Neural cell (in vitro differentiated cells): ENCODE results near the gene RAD51B. TPM values are rescaled to one million over a fixed set of nuclear protein-coding genes. Genes with fewer than 3 reads are reported as not detected.

ENCODE experiments used
- H2AFZ ChIP-seq: fragments of 200-600, 300-800 bp; sonication (generic), shearing (Covaris generic); 2 replicates; pipeline ENCODE4 v1.6.0; 2014; ENCODE audit warnings: low read depth, mild to moderate bottlenecking, antibody characterized with exemption, low read length, moderate library complexity
- H3F3A ChIP-seq: fragments of 200-600 bp; shearing (Covaris generic); 2 replicates; pipeline ENCODE4 v1.6.1; 2016; ENCODE audit warnings: mild to moderate bottlenecking, moderate library complexity, mixed read lengths, antibody characterized with exemption, low read length; ENCODE audit not compliant: insufficient read depth, poor library complexity, severe bottlenecking
- H3K27ac ChIP-seq: fragments of 200-600, 300-800 bp; sonication (generic), shearing (Covaris generic); 2 replicates; pipeline ENCODE4 v1.5.1; 2014; ENCODE audit warnings: mild to moderate bottlenecking, low read length, moderate library complexity
- H3K27me3 ChIP-seq: fragments of 300-800, 200-600 bp; sonication (generic), shearing (Covaris generic); 2 replicates; pipeline ENCODE4 v1.6.0; 2014; ENCODE audit warnings: mild to moderate bottlenecking, low read depth, low read length, moderate library complexity; ENCODE audit not compliant: insufficient read depth
- H3K36me3 ChIP-seq: fragments of 300-800, 200-600 bp; sonication (generic), shearing (Covaris generic); 2 replicates; pipeline ENCODE4 v1.5.1; 2014; ENCODE audit warnings: mild to moderate bottlenecking, antibody characterized with exemption, low read length, moderate library complexity; ENCODE audit not compliant: insufficient read depth
- H3K4me2 ChIP-seq: fragments of 300-800, 200-600 bp; sonication (generic), shearing (Covaris generic); 2 replicates; pipeline ENCODE4 v1.6.0; 2014; ENCODE audit warnings: mild to moderate bottlenecking, low read length
- H3K4me3 ChIP-seq: fragments of 300-800, 200-600 bp; sonication (generic), shearing (Covaris generic); 2 replicates; pipeline ENCODE4 v1.5.1; 2014; ENCODE audit warnings: mild to moderate bottlenecking, low read length, moderate library complexity
- H3K79me2 ChIP-seq: fragments of 200-600 bp; shearing (Covaris generic); replicated peaks from 2 replicates; pipeline ENCODE4 v1.6.0; 2014; ENCODE audit warnings: mild to moderate bottlenecking, low read length, moderate library complexity; ENCODE audit not compliant: insufficient read depth
- H3K9ac ChIP-seq: fragments of 300-800, 200-600 bp; sonication (generic), shearing (Covaris generic); 2 replicates; pipeline ENCODE4 v1.6.1; 2016; ENCODE audit warnings: mild to moderate bottlenecking, low read length, mixed read lengths
- H3K9me2 ChIP-seq: fragments of 200-600 bp; shearing (Covaris generic); 2 replicates; pipeline ENCODE4 v1.6.1; 2016; ENCODE audit warnings: mild to moderate bottlenecking, low read length, mixed read lengths; ENCODE audit not compliant: insufficient read depth
- H3K9me3 ChIP-seq: fragments of 200-600, 300-800 bp; sonication (generic), shearing (Covaris generic); 2 replicates; pipeline ENCODE4 v1.6.1; 2016; ENCODE audit warnings: mild to moderate bottlenecking, mixed run types, low read length, moderate library complexity, mixed read lengths
- H4K20me1 ChIP-seq: fragments of 200-600 bp; shearing (Covaris generic); 2 replicates; pipeline ENCODE4 v1.6.1; 2016; ENCODE audit warnings: mild to moderate bottlenecking, mixed run types; ENCODE audit not compliant: insufficient read depth
- CTCF ChIP-seq: fragments of 450-650 bp; IDR thresholded peaks from 2 replicates; pipeline ENCODE4 v1.5.1; 2014; ENCODE audit warnings: antibody characterized with exemption, mild to moderate bottlenecking, moderate library complexity; ENCODE audit not compliant: poor library complexity, severe bottlenecking
- EP300 ChIP-seq: fragments of 450-650 bp; conservative IDR thresholded peaks from 2 replicates; pipeline ENCODE4 v1.6.1; 2014; ENCODE audit warnings: antibody characterized with exemption, mild to moderate bottlenecking, moderate library complexity; ENCODE audit not compliant: poor library complexity, severe bottlenecking
- EZH2 ChIP-seq: fragments of 200-600, 300-800 bp; shearing (Covaris generic), sonication (generic); IDR thresholded peaks from 2 replicates; pipeline ENCODE4 v1.6.1; 2014; ENCODE audit warnings: antibody characterized with exemption, low read length, borderline replicate concordance, mild to moderate bottlenecking; ENCODE audit not compliant: insufficient read depth, poor library complexity, severe bottlenecking
- MXI1 ChIP-seq: fragments of 450-650 bp; conservative IDR thresholded peaks from 2 replicates; pipeline ENCODE4 v1.6.1; 2014; ENCODE audit warnings: antibody characterized with exemption, mild to moderate bottlenecking; ENCODE audit not compliant: poor library complexity, severe bottlenecking
- POLR2AphosphoS5 ChIP-seq: IDR thresholded peaks from 2 replicates; pipeline ENCODE4 v1.6.1; 2012
- RAD21 ChIP-seq: fragments of 450-650 bp; conservative IDR thresholded peaks from 2 replicates; pipeline ENCODE4 v1.6.1; 2014; ENCODE audit warnings: antibody characterized with exemption, mild to moderate bottlenecking, moderate library complexity
- SMC3 ChIP-seq: fragments of 450-650 bp; conservative IDR thresholded peaks from 2 replicates; pipeline ENCODE4 v1.6.1; 2014; ENCODE audit warnings: antibody characterized with exemption, mild to moderate bottlenecking, moderate library complexity; ENCODE audit not compliant: poor library complexity
- TAF1 ChIP-seq: IDR thresholded peaks from 2 replicates; pipeline ENCODE4 v1.6.1; 2012; ENCODE audit warnings: low read depth
- polyA plus RNA-seq: library from polyadenylated mRNA; depleted of rRNA; stranded (reverse); fragments of >200 nt; gene quantifications from 2 replicates; pipeline ENCODE4 v1.2.3, GENCODE V29; 2014
- TF ChIP-seq, protein P1 (sequence below): IDR thresholded peaks from 2 replicates; pipeline ENCODE4 v1.6.1; 2012; ENCODE audit warnings: borderline replicate concordance

RAD51B gene
- polyA plus RNA-seq, 1 donor from 2014 or later = 3.1 TPM

DNA sequence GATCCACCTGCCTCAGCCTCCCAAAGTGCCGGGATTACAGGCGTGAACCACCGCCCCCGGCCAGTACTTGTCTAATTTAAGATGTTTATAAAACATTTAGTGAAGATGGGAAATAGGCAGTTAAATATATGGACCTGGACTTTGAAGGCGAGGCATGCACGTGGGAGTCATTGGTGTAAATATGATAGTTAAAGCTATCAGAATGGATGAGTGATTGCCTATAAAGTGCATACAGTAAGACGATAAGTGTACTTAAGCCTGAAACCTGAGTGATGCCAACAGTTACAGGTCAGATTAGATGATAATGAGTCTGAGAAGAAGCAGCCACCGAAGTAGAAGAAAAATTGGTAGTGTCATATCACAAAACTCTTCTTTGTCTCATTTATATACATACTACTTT lies 11.5 kb downstream of the RAD51B start:
- no peaks in the 10 kb centered on the region for H3K79me2 ChIP-seq
- H3K36me3 ChIP-seq = no peaks in the 10 kb centered on the region
- no peak overlapping the region for H2AFZ ChIP-seq
- no peak overlapping the region for H3K27ac ChIP-seq
- no peaks in the 10 kb centered on the region for H3K27me3 ChIP-seq
- H3K9me2 ChIP-seq = no peaks in the 10 kb centered on the region
- no peak overlapping the region for H3K9ac ChIP-seq
- H3K9me3 ChIP-seq = no peaks in the 10 kb centered on the region
- H3F3A ChIP-seq = no peaks in the 10 kb centered on the region
- no peak for TF ChIP-seq MXI1
- TF ChIP-seq CTCF = no peak
- no peak for TF ChIP-seq TAF1
- no peak for TF ChIP-seq POLR2AphosphoS5
- TF ChIP-seq RAD21 = no peak
- TF ChIP-seq SMC3 = no peak
- TF ChIP-seq, protein P1, sequence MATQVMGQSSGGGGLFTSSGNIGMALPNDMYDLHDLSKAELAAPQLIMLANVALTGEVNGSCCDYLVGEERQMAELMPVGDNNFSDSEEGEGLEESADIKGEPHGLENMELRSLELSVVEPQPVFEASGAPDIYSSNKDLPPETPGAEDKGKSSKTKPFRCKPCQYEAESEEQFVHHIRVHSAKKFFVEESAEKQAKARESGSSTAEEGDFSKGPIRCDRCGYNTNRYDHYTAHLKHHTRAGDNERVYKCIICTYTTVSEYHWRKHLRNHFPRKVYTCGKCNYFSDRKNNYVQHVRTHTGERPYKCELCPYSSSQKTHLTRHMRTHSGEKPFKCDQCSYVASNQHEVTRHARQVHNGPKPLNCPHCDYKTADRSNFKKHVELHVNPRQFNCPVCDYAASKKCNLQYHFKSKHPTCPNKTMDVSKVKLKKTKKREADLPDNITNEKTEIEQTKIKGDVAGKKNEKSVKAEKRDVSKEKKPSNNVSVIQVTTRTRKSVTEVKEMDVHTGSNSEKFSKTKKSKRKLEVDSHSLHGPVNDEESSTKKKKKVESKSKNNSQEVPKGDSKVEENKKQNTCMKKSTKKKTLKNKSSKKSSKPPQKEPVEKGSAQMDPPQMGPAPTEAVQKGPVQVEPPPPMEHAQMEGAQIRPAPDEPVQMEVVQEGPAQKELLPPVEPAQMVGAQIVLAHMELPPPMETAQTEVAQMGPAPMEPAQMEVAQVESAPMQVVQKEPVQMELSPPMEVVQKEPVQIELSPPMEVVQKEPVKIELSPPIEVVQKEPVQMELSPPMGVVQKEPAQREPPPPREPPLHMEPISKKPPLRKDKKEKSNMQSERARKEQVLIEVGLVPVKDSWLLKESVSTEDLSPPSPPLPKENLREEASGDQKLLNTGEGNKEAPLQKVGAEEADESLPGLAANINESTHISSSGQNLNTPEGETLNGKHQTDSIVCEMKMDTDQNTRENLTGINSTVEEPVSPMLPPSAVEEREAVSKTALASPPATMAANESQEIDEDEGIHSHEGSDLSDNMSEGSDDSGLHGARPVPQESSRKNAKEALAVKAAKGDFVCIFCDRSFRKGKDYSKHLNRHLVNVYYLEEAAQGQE = no peak
- TF ChIP-seq EZH2 = no peak
- TF ChIP-seq EP300 = no peak
- no peak overlapping the region for H3K4me2 ChIP-seq
- H3K4me3 ChIP-seq = no peak overlapping the region
- no peaks in the 10 kb centered on the region for H4K20me1 ChIP-seq

- Histone ChIP-seq H3K9me2 (no peaks in the 10 kb centered on the region), H3K27ac (no peak overlapping the region), H2AFZ (no peak overlapping the region), H3K4me2 (no peak overlapping the region), H3K4me3 (no peak overlapping the region), H3K27me3 (no peaks in the 10 kb centered on the region), H3K9ac (no peak overlapping the region), H4K20me1 (no peaks in the 10 kb centered on the region), H3F3A (no peaks in the 10 kb centered on the region), H3K36me3 (no peaks in the 10 kb centered on the region), H3K79me2 (no peaks in the 10 kb centered on the region), H3K9me3 (no peaks in the 10 kb centered on the region)
- TF ChIP-seq EP300 = no peak
- TF ChIP-seq MXI1 = no peak
- no peak for TF ChIP-seq TAF1
- TF ChIP-seq POLR2AphosphoS5 = no peak
- TF ChIP-seq CTCF = no peak
- TF ChIP-seq RAD21 = no peak
- no peak for TF ChIP-seq EZH2
Observed at GRCh38 chr14:67833403-67833802, 13.8 kb downstream of the RAD51B start.
